Activated T-cell treated with anti-CD3 and anti-CD28 coated beads, Interleukin-2, amount 50 U/mL, for 4 hours (primary cell): Measurements from ENCODE around the gene CLBA1. TPM values are rescaled to one million over a fixed set of nuclear protein-coding genes. Genes with fewer than 3 reads are reported as not detected.

ENCODE experiments used
- ATAC-seq, 2 donors: fragments of 200-7000 bp; cut with Tn5 transposase; one replicate each; pipeline ENCODE4 v1.10.0; 2021
- DNase-seq: peaks from one replicate; pipeline ENCODE4 v3.0.0-alpha.2; 2020
- H3K27me3 Mint-ChIP-seq: one replicate; pipeline ENCODE4 v1.8.0; 2021; ENCODE audit warnings: low read depth, mixed read lengths
- H3K36me3 Mint-ChIP-seq: one replicate; pipeline ENCODE4 v1.8.0; 2022; ENCODE audit warnings: mixed read lengths; ENCODE audit not compliant: insufficient read depth
- H3K4me1 Mint-ChIP-seq: one replicate; pipeline ENCODE4 v1.8.0; 2021; ENCODE audit warnings: low read depth, mixed read lengths
- H3K4me3 Mint-ChIP-seq: one replicate; pipeline ENCODE4 v1.8.0; 2021; ENCODE audit warnings: mild to moderate bottlenecking, moderate library complexity, mixed read lengths
- H3K9me3 Mint-ChIP-seq: one replicate; pipeline ENCODE4 v1.8.0; 2021; ENCODE audit warnings: mixed read lengths
- total RNA-seq, 3 donors: library from RNA; stranded (reverse); gene quantifications; one replicate each; pipeline ENCODE4 v1.2.1, GENCODE V29; 2021

The CLBA1 gene
- total RNA-seq, 3 donors from 2014 or later, result 2.9 to 3.8 (median 3.3) TPM

DNA sequence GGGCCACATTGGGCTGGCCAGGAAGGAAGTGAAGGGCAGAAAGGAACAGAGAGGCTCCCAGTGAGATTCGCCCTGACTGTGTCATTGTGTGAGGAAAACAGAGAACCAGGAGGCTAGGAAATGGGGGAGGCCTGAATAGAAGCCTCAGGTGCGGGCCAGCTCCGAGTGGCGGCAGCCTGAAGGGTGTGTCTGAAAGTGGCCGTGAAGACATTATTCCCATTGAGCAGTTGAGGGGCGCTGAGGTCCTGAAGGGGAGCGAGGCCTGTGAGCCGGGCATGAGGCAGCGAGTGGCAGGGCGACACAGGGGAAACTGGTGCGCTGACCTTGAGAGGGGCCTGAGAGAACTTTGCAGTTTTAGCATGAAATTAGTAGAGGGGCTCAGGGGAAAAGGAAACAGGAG is 6.9 kb downstream of the CLBA1 start:
- Mint-ChIP-seq H3K36me3 (peaks cover 2% of the 10 kb centered on the region), H3K4me3 (no peak overlapping the region), H3K9me3 (no peaks in the 10 kb centered on the region), H3K27me3 (no peaks in the 10 kb centered on the region), H3K4me1 (no peaks in the 10 kb centered on the region)
- DNase-seq (no peak), ATAC-seq (no peak)

DNA sequence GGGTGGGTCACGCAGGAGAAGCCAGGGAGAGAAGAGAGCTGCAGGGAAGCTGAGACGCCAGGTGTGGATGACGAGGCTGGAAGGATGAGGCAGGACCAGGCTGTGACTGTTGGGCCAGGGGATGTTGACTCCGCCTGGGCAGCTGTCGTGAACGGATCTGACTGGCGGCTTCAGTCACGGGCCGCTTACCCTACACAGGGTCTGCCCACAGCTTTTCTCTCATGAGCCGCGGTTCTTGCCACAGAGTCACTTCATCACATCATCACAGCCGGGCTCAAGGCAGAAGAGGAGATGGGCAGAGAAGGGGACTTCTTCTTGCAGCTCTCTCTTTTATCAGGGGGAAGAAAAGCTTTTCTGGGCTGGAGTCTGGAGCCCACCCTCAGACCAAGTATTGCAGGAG is 7.7 kb downstream of the CLBA1 start:
- Mint-ChIP-seq H3K4me1 (no peaks in the 10 kb centered on the region), H3K9me3 (no peaks in the 10 kb centered on the region), H3K36me3 (peaks cover 2% of the 10 kb centered on the region), H3K4me3 (no peak overlapping the region), H3K27me3 (no peaks in the 10 kb centered on the region)
- DNase-seq, result no peak
- ATAC-seq, result no peak

DNA sequence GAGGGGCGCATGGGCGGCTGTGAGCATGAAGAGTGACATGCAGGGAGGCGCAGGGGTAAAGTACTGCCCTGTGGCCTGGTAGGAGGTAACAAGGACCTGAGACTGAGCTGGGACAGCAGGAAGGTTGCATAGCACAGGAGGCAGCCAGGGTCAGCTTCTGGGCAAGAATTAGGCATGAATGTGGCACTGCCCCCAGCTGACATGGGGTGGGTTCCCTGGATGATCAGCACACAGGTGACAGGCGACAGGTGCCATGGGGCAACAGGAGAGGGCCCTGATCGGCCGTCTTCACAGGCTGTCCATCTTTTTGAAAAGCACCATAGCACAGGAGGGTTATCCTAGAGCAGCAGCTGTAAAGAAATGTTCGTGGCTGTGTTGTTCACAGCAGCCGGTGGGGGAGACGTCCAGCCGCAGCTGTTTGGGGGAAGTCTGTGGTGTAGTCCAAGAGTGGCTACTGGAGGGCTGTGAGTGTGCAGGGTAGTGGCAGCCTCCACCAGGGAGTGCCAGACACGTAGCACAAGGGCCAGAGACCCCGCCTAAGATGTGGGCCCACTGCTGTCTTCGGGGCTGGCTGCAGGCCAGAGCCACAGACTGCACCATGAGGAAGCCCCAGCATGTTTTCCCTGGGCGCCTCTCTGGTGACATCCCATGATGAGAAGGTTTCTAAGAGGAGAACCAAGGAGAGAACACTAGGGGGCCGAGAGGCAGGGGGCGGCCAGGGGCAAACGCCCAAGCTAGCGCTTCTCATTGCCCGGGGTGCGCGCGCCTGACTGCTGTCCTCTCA is 8.4 kb downstream of the CLBA1 start:
- H3K9me3 Mint-ChIP-seq, result no peaks in the 10 kb centered on the region
- peaks cover 2% of the 10 kb centered on the region for H3K36me3 Mint-ChIP-seq
- no peaks in the 10 kb centered on the region for H3K4me1 Mint-ChIP-seq
- DNase-seq (no peak), ATAC-seq (no peak)
- no peak overlapping the region for H3K4me3 Mint-ChIP-seq
- H3K27me3 Mint-ChIP-seq, result no peaks in the 10 kb centered on the region

DNA sequence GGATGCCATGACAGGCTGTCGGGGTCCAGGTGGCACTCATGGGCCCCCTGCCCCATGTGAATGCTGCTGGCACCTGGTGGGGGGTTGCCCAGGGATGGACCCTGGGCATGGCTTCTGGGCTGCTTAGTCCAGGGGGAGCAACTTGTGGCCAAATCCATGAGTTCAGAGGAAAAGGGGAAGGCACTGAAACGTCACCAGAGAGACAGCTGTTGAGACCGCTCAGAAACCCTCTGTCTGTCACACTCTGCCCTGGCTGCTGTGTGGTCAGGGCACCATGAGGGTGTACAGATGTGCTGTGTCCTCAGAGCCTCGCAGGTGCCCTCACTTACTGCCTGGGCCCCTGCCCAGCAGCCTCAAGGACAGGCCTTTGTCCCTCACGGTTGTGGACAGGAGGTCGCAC is 9.4 kb downstream of the CLBA1 start:
- peaks cover 2% of the 10 kb centered on the region for H3K36me3 Mint-ChIP-seq
- DNase-seq (no peak), ATAC-seq (no peak)
- no peaks in the 10 kb centered on the region for H3K9me3 Mint-ChIP-seq
- no peaks in the 10 kb centered on the region for H3K4me1 Mint-ChIP-seq
- H3K27me3 Mint-ChIP-seq, result no peaks in the 10 kb centered on the region
- no peak overlapping the region for H3K4me3 Mint-ChIP-seq

DNA sequence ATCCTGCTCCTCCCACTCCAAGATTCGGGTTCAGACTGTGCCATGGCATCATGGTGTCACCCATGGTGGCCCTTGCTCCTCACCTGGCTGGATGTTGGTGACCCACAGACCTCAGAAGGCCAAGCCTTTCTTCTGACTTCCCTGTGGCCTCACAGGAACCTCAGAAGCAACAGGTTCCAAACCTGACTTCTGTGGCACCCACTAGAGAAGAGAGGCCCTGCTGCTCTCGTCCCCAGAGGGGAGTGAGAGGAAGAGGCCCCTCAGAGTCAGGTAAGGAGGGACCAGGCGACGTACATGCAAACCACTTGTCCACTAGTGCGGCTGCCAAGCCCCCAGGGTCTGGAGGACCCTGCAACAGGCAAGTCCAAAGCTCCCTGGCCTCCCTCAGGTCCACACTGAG is 10.4 kb downstream of the CLBA1 start:
- H3K9me3 Mint-ChIP-seq, result no peaks in the 10 kb centered on the region
- no peak overlapping the region for H3K4me3 Mint-ChIP-seq
- no peaks in the 10 kb centered on the region for H3K27me3 Mint-ChIP-seq
- ATAC-seq, result no peak
- no peaks in the 10 kb centered on the region for H3K4me1 Mint-ChIP-seq
- no peak for DNase-seq
- H3K36me3 Mint-ChIP-seq, result peaks cover 2% of the 10 kb centered on the region

DNA sequence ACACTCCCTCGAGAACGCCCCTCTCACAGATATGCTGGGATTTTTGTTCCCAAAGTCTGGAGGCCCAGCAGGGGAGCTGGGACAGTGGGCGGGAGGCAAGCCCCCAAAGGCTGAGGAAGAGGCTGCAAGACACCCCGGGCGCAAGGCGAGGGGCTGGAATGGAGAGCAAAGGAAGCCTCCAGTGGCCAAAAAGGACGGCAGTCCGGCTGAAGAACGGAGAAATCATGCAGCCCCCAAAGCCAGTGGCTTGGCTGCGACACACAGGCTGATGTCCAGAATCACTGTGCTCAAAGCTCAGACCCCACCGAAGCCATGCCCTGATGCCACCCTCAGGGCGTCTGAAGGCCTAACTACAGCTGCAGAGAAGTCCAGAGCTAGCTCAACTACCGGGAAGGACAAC is 10.9 kb downstream of the CLBA1 start:
- Mint-ChIP-seq H3K4me3 (no peak overlapping the region), H3K36me3 (peaks cover 2% of the 10 kb centered on the region), H3K27me3 (no peaks in the 10 kb centered on the region), H3K9me3 (no peaks in the 10 kb centered on the region), H3K4me1 (no peaks in the 10 kb centered on the region)
- no peak for DNase-seq
- ATAC-seq, result no peak

- H3K36me3 Mint-ChIP-seq, result peaks cover 2% of the 10 kb centered on the region
- no peaks in the 10 kb centered on the region for H3K9me3 Mint-ChIP-seq
- DNase-seq (no peak), ATAC-seq (no peak)
- H3K4me1 Mint-ChIP-seq, result no peaks in the 10 kb centered on the region
- H3K27me3 Mint-ChIP-seq, result no peaks in the 10 kb centered on the region
- H3K4me3 Mint-ChIP-seq, result no peak overlapping the region
These were observed 13.2 kb downstream of the CLBA1 start for GRCh38 chr14:104998801-104999200.

DNA sequence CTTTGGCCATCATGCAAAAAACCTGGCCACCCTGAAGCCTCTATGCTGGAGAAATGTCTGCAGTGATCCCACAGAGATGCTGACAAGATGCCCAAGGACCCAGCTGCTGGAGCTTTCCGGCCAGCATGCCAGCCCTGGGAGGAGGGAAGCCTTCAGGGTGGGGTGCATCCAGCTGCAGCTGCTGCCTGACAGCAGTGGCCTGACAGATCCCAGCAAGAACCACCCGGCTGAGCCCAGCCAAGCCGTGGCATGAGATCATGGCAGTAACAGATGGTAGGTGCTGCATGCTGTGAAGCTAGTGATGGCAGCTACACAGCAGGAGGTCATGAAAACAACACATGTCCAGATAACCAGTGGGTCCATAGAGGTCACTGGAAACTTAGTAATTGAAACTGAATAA is 13.8 kb downstream of the CLBA1 start:
- no peak overlapping the region for H3K4me3 Mint-ChIP-seq

DNA sequence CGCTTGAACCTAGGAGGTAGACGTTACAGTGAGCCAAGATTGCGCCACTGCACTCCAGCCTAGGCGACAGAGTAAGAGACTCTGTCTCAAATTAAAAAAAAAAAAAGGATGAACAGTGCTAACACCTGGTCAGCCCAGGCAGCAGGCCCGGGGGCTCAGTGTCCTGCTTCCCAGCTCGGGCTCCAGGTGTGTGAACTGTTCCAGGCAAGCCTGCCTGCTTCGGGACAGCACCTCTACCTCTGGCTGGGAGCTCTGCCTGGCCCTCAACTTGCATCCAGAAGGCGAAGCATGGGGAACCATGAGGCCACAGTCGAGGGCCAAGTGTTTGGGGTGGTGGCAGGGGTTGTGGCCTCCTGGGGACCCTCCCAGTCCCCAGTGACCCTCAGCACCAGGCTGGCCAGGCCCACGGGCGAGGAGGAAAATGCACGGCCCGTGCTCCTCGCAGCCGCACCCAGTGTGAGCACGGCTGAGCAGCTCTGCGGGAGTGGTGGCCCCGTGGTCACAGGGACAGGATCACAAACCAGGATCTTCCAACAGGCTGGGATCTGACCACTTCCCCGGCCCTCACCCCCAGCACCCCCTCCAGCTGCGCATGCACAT is 19.8 kb downstream of the CLBA1 start:
- DNase-seq (no peak), ATAC-seq (peak; percentile 29 to 30)
- Mint-ChIP-seq H3K4me1 (no peaks in the 10 kb centered on the region), H3K27me3 (no peaks in the 10 kb centered on the region), H3K4me3 (no peak overlapping the region), H3K9me3 (no peaks in the 10 kb centered on the region), H3K36me3 (peaks cover 4% of the 10 kb centered on the region)

More for the DNA sequence above, 13.8 kb downstream of the CLBA1 start:
- Mint-ChIP-seq H3K36me3 (peaks cover 2% of the 10 kb centered on the region), H3K9me3 (no peaks in the 10 kb centered on the region), H3K4me1 (no peaks in the 10 kb centered on the region), H3K27me3 (no peaks in the 10 kb centered on the region)
- DNase-seq, result no peak
- no peak for ATAC-seq

- peak in 1 of 2 donors; percentile 13 for ATAC-seq
- H3K36me3 Mint-ChIP-seq, result peaks cover 4% of the 10 kb centered on the region
These were observed 20.6 kb downstream of the CLBA1 start for GRCh38 chr14:105005929-105006830.

DNA sequence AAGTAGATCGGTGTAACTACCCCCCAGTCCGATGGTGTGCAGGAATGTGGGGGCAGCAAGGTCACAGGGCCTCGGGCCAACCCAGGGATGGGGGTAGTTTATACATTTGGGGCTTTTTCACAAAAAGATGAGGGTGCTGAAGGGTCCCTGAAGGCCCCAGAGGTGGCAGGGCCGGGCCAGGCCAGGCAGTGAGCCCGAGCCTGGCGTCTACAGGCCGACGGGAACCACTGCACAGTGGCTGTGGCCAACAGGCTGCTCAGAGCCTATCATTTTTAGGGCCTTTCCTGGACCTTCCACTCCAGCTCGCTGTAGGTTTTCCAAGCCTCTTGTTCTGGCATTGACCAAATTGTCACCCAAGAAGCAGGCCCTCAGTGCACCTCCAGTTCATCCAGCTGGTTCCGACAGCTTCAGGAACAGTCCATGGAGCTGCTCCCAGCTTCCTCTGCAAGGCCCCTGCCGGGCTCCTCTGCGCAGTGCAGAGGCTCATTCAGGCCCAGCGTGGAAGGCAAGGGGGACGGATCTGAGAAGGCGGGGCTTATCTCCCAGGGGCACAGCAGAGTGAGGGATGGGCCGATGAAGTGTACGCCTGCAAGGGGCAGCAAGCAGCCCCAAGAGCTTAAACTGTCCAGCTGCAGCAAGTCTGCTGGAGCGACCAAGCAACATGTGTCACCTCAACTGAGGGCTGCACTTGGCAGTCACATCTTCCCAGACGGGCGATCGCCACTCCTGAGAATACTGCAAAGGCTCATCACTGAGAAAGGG is 21.4 kb downstream of the CLBA1 start:
- no peaks in the 10 kb centered on the region for H3K4me1 Mint-ChIP-seq
- DNase-seq (no peak), ATAC-seq (no peak)
- H3K9me3 Mint-ChIP-seq, result no peaks in the 10 kb centered on the region
- H3K27me3 Mint-ChIP-seq, result no peaks in the 10 kb centered on the region
- peaks cover 4% of the 10 kb centered on the region for H3K36me3 Mint-ChIP-seq
- no peak overlapping the region for H3K4me3 Mint-ChIP-seq

More at GRCh38 chr14:105005929-105006830, 20.6 kb downstream of the CLBA1 start:
- Mint-ChIP-seq H3K4me1 (no peaks in the 10 kb centered on the region), H3K9me3 (no peaks in the 10 kb centered on the region), H3K27me3 (no peaks in the 10 kb centered on the region), H3K4me3 (no peak overlapping the region)
- no peak for DNase-seq

- Mint-ChIP-seq H3K36me3 (peaks cover 4% of the 10 kb centered on the region), H3K27me3 (no peaks in the 10 kb centered on the region), H3K9me3 (no peaks in the 10 kb centered on the region), H3K4me1 (peaks cover 4% of the 10 kb centered on the region), H3K4me3 (no peak overlapping the region)
- no peak for ATAC-seq
- no peak for DNase-seq
These were observed 22.1 kb downstream of the CLBA1 start for GRCh38 chr14:105007593-105008264.

DNA sequence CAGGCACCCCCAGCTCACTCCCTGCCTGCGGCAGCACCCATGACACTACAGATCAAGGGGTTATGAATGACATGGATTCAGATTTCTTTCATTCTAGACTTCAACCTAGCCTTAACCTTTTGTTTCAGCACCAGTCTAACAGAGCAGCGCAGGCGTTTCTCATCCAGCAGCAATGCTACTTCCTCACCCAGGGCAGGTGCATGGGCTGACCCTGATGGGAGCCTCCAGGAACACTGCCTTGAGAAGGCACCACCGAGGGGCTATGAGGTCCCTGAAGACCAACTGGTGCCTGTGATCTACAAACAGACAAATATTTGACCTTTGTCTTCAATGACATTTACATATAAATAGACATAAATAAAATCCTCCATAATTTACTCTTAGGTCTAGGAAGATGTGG is 24.5 kb downstream of the CLBA1 start:
- DNase-seq, result no peak
- H3K9me3 Mint-ChIP-seq, result no peaks in the 10 kb centered on the region
- no peaks in the 10 kb centered on the region for H3K27me3 Mint-ChIP-seq

More for the DNA sequence above, 24.5 kb downstream of the CLBA1 start:
- Mint-ChIP-seq H3K36me3 (peaks cover 4% of the 10 kb centered on the region), H3K4me3 (no peak overlapping the region), H3K4me1 (peaks cover 26% of the 10 kb centered on the region)
- no peak for ATAC-seq
